Measurements from ENCODE around the gene ZNF646. TPM values are rescaled to one million over a fixed set of nuclear protein-coding genes. Genes with fewer than 3 reads are reported as not detected.

Gene ZNF646
- total RNA-seq, 1 experiment from 2014 or later, result 26.8 TPM

DNA sequence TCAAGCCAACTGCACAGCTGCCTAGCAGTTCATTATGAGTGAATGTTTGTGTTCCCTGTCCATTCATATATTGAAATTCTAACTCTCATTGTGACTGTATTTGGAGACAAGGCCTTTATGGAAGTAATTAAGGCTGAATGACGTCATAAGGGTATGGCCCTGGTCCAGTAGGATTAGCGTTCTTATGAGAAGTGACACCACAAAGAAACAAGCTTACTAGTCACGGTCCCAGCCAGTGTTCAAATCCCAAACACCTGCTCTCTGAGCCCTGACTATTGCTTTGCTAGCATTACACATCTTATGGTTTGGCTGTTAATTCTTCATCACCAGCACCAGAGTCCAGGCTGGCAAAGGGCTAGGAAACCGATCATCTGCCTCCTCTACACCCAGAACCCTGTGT, 2.4 kb upstream of the ZNF646 start:
- Histone ChIP-seq H3K4me1 (ENCODE audit: control insufficient read depth, insufficient read depth, low read length) (peaks cover 10% of the 10 kb centered on the region; the same call in 1 of the 2 replicates), H3K4me3 (ENCODE audit: low read depth in 2 of 2, low read length in 2 of 2) (peak overlapping the region; percentile 99), H3K9me3 (ENCODE audit: control insufficient read depth, insufficient read depth, low read depth, low read length) (no peaks in the 10 kb centered on the region), H3K36me3 (ENCODE audit: control insufficient read depth, insufficient read depth, low read length) (peaks cover 10% of the 10 kb centered on the region; the same call in 1 of the 2 replicates), H3K27me3 (ENCODE audit: control insufficient read depth, insufficient read depth, low read length) (no peaks in the 10 kb centered on the region), H3K27ac (ENCODE audit: low read length) (peak overlapping the region; percentile 97)
- ChIA-PET CTCF (interaction anchor here (0.6 kb wide), 1 partner anchor 204 kb away, joined by 5 read pairs; no protein-coding TSS in a partner anchor), POLR2A (no interaction called here)
- in situ Hi-C loops (cut with HindIII; ENCODE audit: low pct_unique_long_range_greater_than_20kb, low sequenced_read_pairs) (no loop called here), intact Hi-C loops (cut with micrococcal nuclease; ENCODE audit: unreplicated experiment) (no loop called here)
- BruUV-seq (replicated peaks), result no TSS peak
- DNase-seq (ENCODE audit: low read depth, low spot score) (no peak), ATAC-seq (no peak)
- TF ChIP-seq TCF7L2 (IDR thresholded peaks at IDR 0.05; ENCODE audit: low read depth, low read length) (no peak), POLR2AphosphoS5 (IDR thresholded peaks at IDR 0.05; ENCODE audit: low read depth, low read length) (no peak), SIN3A (IDR thresholded peaks at IDR 0.05; ENCODE audit: borderline replicate concordance, insufficient read depth, low read depth, low read length) (no peak)
- TF ChIP-seq, protein P1, sequence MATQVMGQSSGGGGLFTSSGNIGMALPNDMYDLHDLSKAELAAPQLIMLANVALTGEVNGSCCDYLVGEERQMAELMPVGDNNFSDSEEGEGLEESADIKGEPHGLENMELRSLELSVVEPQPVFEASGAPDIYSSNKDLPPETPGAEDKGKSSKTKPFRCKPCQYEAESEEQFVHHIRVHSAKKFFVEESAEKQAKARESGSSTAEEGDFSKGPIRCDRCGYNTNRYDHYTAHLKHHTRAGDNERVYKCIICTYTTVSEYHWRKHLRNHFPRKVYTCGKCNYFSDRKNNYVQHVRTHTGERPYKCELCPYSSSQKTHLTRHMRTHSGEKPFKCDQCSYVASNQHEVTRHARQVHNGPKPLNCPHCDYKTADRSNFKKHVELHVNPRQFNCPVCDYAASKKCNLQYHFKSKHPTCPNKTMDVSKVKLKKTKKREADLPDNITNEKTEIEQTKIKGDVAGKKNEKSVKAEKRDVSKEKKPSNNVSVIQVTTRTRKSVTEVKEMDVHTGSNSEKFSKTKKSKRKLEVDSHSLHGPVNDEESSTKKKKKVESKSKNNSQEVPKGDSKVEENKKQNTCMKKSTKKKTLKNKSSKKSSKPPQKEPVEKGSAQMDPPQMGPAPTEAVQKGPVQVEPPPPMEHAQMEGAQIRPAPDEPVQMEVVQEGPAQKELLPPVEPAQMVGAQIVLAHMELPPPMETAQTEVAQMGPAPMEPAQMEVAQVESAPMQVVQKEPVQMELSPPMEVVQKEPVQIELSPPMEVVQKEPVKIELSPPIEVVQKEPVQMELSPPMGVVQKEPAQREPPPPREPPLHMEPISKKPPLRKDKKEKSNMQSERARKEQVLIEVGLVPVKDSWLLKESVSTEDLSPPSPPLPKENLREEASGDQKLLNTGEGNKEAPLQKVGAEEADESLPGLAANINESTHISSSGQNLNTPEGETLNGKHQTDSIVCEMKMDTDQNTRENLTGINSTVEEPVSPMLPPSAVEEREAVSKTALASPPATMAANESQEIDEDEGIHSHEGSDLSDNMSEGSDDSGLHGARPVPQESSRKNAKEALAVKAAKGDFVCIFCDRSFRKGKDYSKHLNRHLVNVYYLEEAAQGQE (IDR thresholded peaks at IDR 0.05; ENCODE audit: insufficient read depth in 1 of 2, low read depth in 2 of 2, low read length in 1 of 2), result no peak
- TF ChIP-seq, protein P2, sequence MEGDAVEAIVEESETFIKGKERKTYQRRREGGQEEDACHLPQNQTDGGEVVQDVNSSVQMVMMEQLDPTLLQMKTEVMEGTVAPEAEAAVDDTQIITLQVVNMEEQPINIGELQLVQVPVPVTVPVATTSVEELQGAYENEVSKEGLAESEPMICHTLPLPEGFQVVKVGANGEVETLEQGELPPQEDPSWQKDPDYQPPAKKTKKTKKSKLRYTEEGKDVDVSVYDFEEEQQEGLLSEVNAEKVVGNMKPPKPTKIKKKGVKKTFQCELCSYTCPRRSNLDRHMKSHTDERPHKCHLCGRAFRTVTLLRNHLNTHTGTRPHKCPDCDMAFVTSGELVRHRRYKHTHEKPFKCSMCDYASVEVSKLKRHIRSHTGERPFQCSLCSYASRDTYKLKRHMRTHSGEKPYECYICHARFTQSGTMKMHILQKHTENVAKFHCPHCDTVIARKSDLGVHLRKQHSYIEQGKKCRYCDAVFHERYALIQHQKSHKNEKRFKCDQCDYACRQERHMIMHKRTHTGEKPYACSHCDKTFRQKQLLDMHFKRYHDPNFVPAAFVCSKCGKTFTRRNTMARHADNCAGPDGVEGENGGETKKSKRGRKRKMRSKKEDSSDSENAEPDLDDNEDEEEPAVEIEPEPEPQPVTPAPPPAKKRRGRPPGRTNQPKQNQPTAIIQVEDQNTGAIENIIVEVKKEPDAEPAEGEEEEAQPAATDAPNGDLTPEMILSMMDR (IDR thresholded peaks at IDR 0.05), result no peak

DNA sequence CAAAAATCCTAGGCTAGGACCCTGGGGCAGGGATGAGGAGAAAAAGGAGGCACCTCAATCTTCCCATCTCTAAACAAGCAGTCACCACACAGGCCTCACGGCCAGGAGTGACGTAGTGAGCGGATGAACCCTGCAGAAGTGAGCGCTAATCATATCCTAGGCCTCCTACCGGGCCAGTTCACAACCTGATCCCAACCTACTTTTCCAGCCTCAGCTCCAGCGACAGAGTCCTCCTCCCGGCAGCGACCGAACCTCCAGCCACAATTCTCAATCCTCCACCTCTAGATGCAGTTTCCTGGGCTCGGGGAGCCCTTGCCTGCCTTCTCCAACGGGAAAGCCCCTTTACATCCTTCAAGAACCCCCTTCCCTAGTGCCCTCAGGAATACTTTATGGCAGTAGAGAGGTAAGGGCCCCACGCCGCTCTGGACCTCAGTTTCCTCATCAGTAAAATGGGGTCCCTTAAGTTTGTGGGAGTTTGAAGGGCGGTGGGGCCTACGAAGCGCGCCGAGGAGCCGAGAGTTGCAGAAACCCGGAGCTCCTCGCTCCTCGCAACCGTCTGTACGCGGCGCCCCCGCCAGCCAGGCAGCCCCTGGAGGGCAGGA, 1.6 kb upstream of the ZNF646 start:
- Histone ChIP-seq H3K4me1 (ENCODE audit: control insufficient read depth, insufficient read depth, low read length) (peaks cover 10% of the 10 kb centered on the region; the same call in 1 of the 2 replicates), H3K9me3 (ENCODE audit: control insufficient read depth, insufficient read depth, low read depth, low read length) (no peaks in the 10 kb centered on the region), H3K27ac (ENCODE audit: low read length) (peak overlapping the region; percentile 97), H3K27me3 (ENCODE audit: control insufficient read depth, insufficient read depth, low read length) (no peaks in the 10 kb centered on the region), H3K36me3 (ENCODE audit: control insufficient read depth, insufficient read depth, low read length) (peaks cover 10% of the 10 kb centered on the region), H3K4me3 (ENCODE audit: low read depth in 2 of 2, low read length in 2 of 2) (peak overlapping the region; percentile 99)
- DNase-seq (ENCODE audit: low read depth, low spot score), result no peak
- POLR2A ChIA-PET, result no interaction called here
- no peak for ATAC-seq
- intact Hi-C loops (cut with micrococcal nuclease; ENCODE audit: unreplicated experiment), result no loop called here
- in situ Hi-C loops (cut with HindIII; ENCODE audit: low pct_unique_long_range_greater_than_20kb, low sequenced_read_pairs), result no loop called here
- no TSS peak for BruUV-seq (replicated peaks)
- CTCF ChIA-PET, result no interaction called here
- TF ChIP-seq SIN3A (IDR thresholded peaks at IDR 0.05; ENCODE audit: borderline replicate concordance, insufficient read depth, low read depth, low read length) (no peak), TCF7L2 (IDR thresholded peaks at IDR 0.05; ENCODE audit: low read depth, low read length) (no peak)

Data from Panc1 (cell line).